ENCODE results near the gene PDPK1.

DNA sequence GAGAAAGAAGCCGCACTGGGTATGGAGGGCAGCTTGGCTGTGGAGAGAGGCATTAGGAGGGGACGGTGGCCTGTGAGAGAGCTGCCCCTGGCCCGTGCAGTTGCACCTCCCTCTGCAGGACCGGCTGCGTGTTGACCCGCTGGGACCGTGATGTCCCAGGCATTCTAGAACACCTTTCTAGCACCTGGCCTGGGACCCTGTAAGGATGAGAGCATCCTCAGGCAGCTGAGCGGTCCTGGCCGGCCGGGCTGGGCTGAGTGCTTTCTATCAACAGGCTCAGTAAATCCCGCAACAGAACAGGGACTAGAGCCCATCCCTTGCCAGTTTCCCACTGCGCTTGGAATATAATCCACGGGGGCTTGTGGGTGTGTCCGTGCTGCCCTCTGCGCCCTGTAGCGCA is 48.2 kb upstream of the PDPK1 start:
- TF ChIP-seq POLR2A (IDR thresholded peaks at IDR 0.05; ENCODE audit: low read length), result no peak
- TF ChIP-seq GATA1 (IDR thresholded peaks at IDR 0.05; ENCODE audit: low read depth, low read length), result no peak

Data from erythroblast (primary cell).